ENCODE measurements around the gene HELZ. TPM values are rescaled to one million over a fixed set of nuclear protein-coding genes. Genes with fewer than 3 reads are reported as not detected.

The HELZ gene
- total RNA-seq, 1 experiment from 2014 or later, result 31.3 TPM

DNA sequence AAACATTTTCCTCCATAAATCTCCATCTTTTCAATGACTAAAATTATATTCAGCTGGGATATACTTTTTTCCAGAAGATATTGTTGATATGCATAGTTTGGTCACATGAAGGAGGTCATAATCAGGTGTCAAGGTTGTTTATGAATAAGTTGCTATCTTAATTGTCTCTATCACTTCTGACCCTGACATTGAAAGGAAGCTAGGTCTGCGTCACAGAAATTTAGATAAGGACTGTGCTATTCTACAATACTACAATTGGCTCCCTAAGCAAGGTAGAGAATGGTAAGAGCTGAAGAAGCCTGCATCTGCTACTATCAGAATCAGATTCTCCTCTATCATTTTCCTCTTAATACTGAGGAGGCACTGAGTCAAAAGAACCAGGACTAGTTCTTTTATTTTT lies 133.2 kb downstream of the HELZ start:
- ATAC-seq (no peak), DNase-seq (no peak)
- no peak overlapping the region for H3K27ac ChIP-seq (ENCODE audit: low read length)
- TF ChIP-seq EZH2 (IDR thresholded peaks at IDR 0.05; ENCODE audit: low read length, unreplicated experiment), result no peak
- no peak for TF ChIP-seq EZH2phosphoT487 (IDR thresholded peaks at IDR 0.05; ENCODE audit: borderline replicate concordance, low read length)
- no peak for TF ChIP-seq CTCF (conservative IDR thresholded peaks at IDR 0.05; ENCODE audit: low read depth, low read length)
- BruUV-seq (replicated peaks), result no TSS peak
- H3K79me2 ChIP-seq (ENCODE audit: low read length), result no peaks in the 10 kb centered on the region
- H3K9ac ChIP-seq (ENCODE audit: low read length), result no peak overlapping the region
- no peak overlapping the region for H3K4me2 ChIP-seq (ENCODE audit: low read length)
- H3F3A ChIP-seq (ENCODE audit: low read length, unreplicated experiment), result no peaks in the 10 kb centered on the region
- ChIA-PET POLR2A (ENCODE audit: unreplicated experiment) (no interaction called here), CTCF (no interaction called here)
- no peaks in the 10 kb centered on the region for H3K27me3 ChIP-seq (ENCODE audit: low read length)
- intact Hi-C loops (cut with micrococcal nuclease), result no loop called here
- H3K4me1 ChIP-seq (ENCODE audit: insufficient read depth, low read length), result no peaks in the 10 kb centered on the region
- H4K20me1 ChIP-seq (ENCODE audit: low read length), result no peaks in the 10 kb centered on the region
- H3K9me2 ChIP-seq (replicated peaks; ENCODE audit: low read length), result no peaks in the 10 kb centered on the region
- H3K9me3 ChIP-seq (ENCODE audit: low read length), result no peaks in the 10 kb centered on the region
- H2AFZ ChIP-seq (ENCODE audit: low read length), result no peak overlapping the region
- peaks cover 45% of the 10 kb centered on the region for H3K36me3 ChIP-seq (ENCODE audit: low read depth, low read length)
- no peak overlapping the region for H3K4me3 ChIP-seq (ENCODE audit: low read length)

DNA sequence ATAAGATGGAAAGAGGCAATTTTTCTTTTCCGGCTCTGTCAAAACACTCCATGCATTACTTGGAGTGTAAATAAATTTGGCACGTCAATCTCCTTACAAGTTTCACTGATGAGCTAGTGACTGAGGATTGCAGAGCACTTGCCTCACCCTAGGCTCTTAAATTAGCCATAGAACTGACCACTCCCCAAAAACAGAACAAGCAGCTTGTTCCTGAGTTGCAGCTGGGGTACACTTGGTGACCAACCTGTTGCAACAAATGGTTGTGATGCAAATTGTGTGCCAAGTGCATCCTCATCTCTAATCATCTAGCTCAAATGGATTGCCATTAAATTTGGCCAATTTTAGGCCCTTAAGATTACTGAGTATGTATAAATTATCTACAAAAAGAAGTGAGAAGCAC lies 133.7 kb downstream of the HELZ start:
- Histone ChIP-seq H3K4me2 (ENCODE audit: low read length) (no peak overlapping the region), H3K9ac (ENCODE audit: low read length) (no peak overlapping the region), H3K27me3 (ENCODE audit: low read length) (no peaks in the 10 kb centered on the region), H4K20me1 (ENCODE audit: low read length) (no peaks in the 10 kb centered on the region), H3F3A (ENCODE audit: low read length, unreplicated experiment) (no peaks in the 10 kb centered on the region), H3K4me3 (ENCODE audit: low read length) (no peak overlapping the region), H3K27ac (ENCODE audit: low read length) (no peak overlapping the region), H2AFZ (ENCODE audit: low read length) (no peak overlapping the region), H3K79me2 (ENCODE audit: low read length) (no peaks in the 10 kb centered on the region), H3K9me2 (replicated peaks; ENCODE audit: low read length) (no peaks in the 10 kb centered on the region), H3K36me3 (ENCODE audit: low read depth, low read length) (peaks cover 48% of the 10 kb centered on the region), H3K9me3 (ENCODE audit: low read length) (no peaks in the 10 kb centered on the region), H3K4me1 (ENCODE audit: insufficient read depth, low read length) (no peaks in the 10 kb centered on the region)
- ChIA-PET POLR2A (ENCODE audit: unreplicated experiment) (no interaction called here), CTCF (no interaction called here)
- DNase-seq, result no peak
- ATAC-seq, result no peak
- intact Hi-C loops (cut with micrococcal nuclease), result no loop called here
- BruUV-seq (replicated peaks), result no TSS peak
- TF ChIP-seq CTCF (conservative IDR thresholded peaks at IDR 0.05; ENCODE audit: low read depth, low read length) (no peak), EZH2phosphoT487 (IDR thresholded peaks at IDR 0.05; ENCODE audit: borderline replicate concordance, low read length) (no peak), EZH2 (IDR thresholded peaks at IDR 0.05; ENCODE audit: low read length, unreplicated experiment) (no peak)

DNA sequence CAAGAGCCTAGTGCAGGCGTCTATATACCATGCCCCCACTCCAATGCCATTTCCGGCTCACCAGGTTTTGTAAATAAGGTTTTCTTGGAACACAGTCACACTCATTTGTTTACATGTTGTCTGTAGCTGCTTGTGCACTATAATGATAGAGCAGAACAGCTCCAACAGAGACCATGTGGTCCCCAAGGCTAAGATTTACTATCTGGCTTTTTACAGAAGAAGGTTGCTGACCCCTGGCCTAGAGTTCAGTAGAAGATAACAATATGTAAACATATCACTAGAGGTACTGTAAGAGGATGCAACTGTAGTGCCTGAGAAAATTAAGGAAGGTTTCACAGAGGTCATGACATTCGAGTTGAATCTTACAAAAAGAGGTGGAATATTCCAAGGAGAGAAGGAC lies 134.4 kb downstream of the HELZ start:
- TF ChIP-seq EZH2phosphoT487 (IDR thresholded peaks at IDR 0.05; ENCODE audit: borderline replicate concordance, low read length) (no peak), CTCF (conservative IDR thresholded peaks at IDR 0.05; ENCODE audit: low read depth, low read length) (no peak), EZH2 (IDR thresholded peaks at IDR 0.05; ENCODE audit: low read length, unreplicated experiment) (no peak)
- no peaks in the 10 kb centered on the region for H4K20me1 ChIP-seq (ENCODE audit: low read length)
- no peak overlapping the region for H3K4me2 ChIP-seq (ENCODE audit: low read length)
- no peak overlapping the region for H2AFZ ChIP-seq (ENCODE audit: low read length)
- no peaks in the 10 kb centered on the region for H3K9me3 ChIP-seq (ENCODE audit: low read length)
- H3K9me2 ChIP-seq (replicated peaks; ENCODE audit: low read length), result no peaks in the 10 kb centered on the region
- ChIA-PET POLR2A (ENCODE audit: unreplicated experiment) (no interaction called here), CTCF (no interaction called here)
- DNase-seq (no peak), ATAC-seq (no peak)
- H3K36me3 ChIP-seq (ENCODE audit: low read depth, low read length), result peaks cover 48% of the 10 kb centered on the region
- H3K9ac ChIP-seq (ENCODE audit: low read length), result no peak overlapping the region
- H3K27me3 ChIP-seq (ENCODE audit: low read length), result no peaks in the 10 kb centered on the region
- no peaks in the 10 kb centered on the region for H3K4me1 ChIP-seq (ENCODE audit: insufficient read depth, low read length)
- no peak overlapping the region for H3K27ac ChIP-seq (ENCODE audit: low read length)
- H3K79me2 ChIP-seq (ENCODE audit: low read length), result no peaks in the 10 kb centered on the region
- no peak overlapping the region for H3K4me3 ChIP-seq (ENCODE audit: low read length)
- no TSS peak for BruUV-seq (replicated peaks)
- H3F3A ChIP-seq (ENCODE audit: low read length, unreplicated experiment), result no peaks in the 10 kb centered on the region
- intact Hi-C loops (cut with micrococcal nuclease), result no loop called here

All from PC-3 (cell line).